Measurements from ENCODE around the gene PSPH. TPM values are rescaled to one million over a fixed set of nuclear protein-coding genes. Genes with fewer than 3 reads are reported as not detected.

Gene PSPH
- polyA plus RNA-seq, 3 donors from 2014 or later: 3.2 to 6.8 (median 5.1) TPM

- H3K27ac Mint-ChIP-seq: peak overlapping the region in 2 of 6 donors; percentile 35 to 55
- peaks cover 0 to 9% (median 3%) of the 10 kb centered on the region in 3 donors for H3K36me3 Mint-ChIP-seq
- peaks cover 2 to 8% (median 6%) of the 10 kb centered on the region in 3 donors for H3K27me3 Mint-ChIP-seq (ENCODE audit: low read depth in 3 of 3)
- H3K9me3 Mint-ChIP-seq: no peaks in the 10 kb centered on the region
- peak overlapping the region in 1 of 5 donors; percentile 19 for H3K4me3 Mint-ChIP-seq
- DNase-seq: no peak
- H3K4me1 Mint-ChIP-seq: peaks cover 46 to 66% of the 10 kb centered on the region in 2 donors
Observed at GRCh38 chr7:55966851-55967250, 84.4 kb downstream of the PSPH start.

- H3K4me1 Mint-ChIP-seq: peaks cover 42 to 57% of the 10 kb centered on the region in 2 donors
- peak overlapping the region in 4 of 5 donors; percentile 51 to 87 (median 82) for H3K4me3 Mint-ChIP-seq
- no peaks in the 10 kb centered on the region for H3K9me3 Mint-ChIP-seq
- no peak for DNase-seq
- H3K27me3 Mint-ChIP-seq (ENCODE audit: low read depth in 3 of 3): peaks cover 2 to 8% (median 6%) of the 10 kb centered on the region in 3 donors
- H3K27ac Mint-ChIP-seq: peak overlapping the region in 5 of 6 donors; percentile 35 to 92 (median 68)
- peaks cover 0 to 6% (median 3%) of the 10 kb centered on the region in 3 donors for H3K36me3 Mint-ChIP-seq
Observed at GRCh38 chr7:55965805-55966421, 85.3 kb downstream of the PSPH start.

- Mint-ChIP-seq H3K27ac (peak overlapping the region; percentile 79 to 92 (median 88)), H3K9me3 (no peaks in the 10 kb centered on the region), H3K4me1 (peaks cover 36 to 49% of the 10 kb centered on the region in 2 donors), H3K36me3 (peaks cover 0 to 6% (median 0%) of the 10 kb centered on the region in 3 donors), H3K27me3 (ENCODE audit: low read depth in 3 of 3) (peaks cover 2 to 8% (median 3%) of the 10 kb centered on the region in 3 donors), H3K4me3 (peak overlapping the region; percentile 76 to 87 (median 85))
- no peak for DNase-seq
Observed at GRCh38 chr7:55965100-55965470, 86.2 kb downstream of the PSPH start.

- peaks cover 0 to 5% (median 0%) of the 10 kb centered on the region in 3 donors for H3K36me3 Mint-ChIP-seq
- peaks cover 32 to 43% of the 10 kb centered on the region in 2 donors for H3K4me1 Mint-ChIP-seq
- peak within 1 kb of the TSS; percentile 79 to 92 (median 88) for H3K27ac Mint-ChIP-seq
- no peaks in the 10 kb centered on the region for H3K9me3 Mint-ChIP-seq
- peaks cover 2 to 8% (median 3%) of the 10 kb centered on the region in 3 donors for H3K27me3 Mint-ChIP-seq (ENCODE audit: low read depth in 3 of 3)
- H3K4me3 Mint-ChIP-seq: peak within 1 kb of the TSS; percentile 76 to 87 (median 85)
- DNase-seq: peak; percentile 67 to 72 (median 70)
Observed at GRCh38 chr7:55964261-55965099, 86.8 kb downstream of the PSPH start, which contains the start of gene NIPSNAP2. Gene NIPSNAP2 (plus strand): TSS chr7:55964585. CDS start chr7:55964610, 25 bp downstream.

- no peak for DNase-seq
- Mint-ChIP-seq H3K36me3 (no peaks in the 10 kb centered on the region), H3K4me1 (peaks cover 27 to 35% of the 10 kb centered on the region in 2 donors), H3K27ac (peak overlapping the region; percentile 39 to 86 (median 78)), H3K27me3 (ENCODE audit: low read depth in 3 of 3) (peaks cover 2 to 8% (median 3%) of the 10 kb centered on the region in 3 donors), H3K4me3 (peak overlapping the region; percentile 70 to 83 (median 76)), H3K9me3 (no peaks in the 10 kb centered on the region)
Observed at GRCh38 chr7:55963584-55964168, 87.6 kb downstream of the PSPH start.

- H3K36me3 Mint-ChIP-seq: peaks cover 0 to 7% (median 0%) of the 10 kb centered on the region in 3 donors
- no peak for DNase-seq
- no peaks in the 10 kb centered on the region for H3K9me3 Mint-ChIP-seq
- H3K4me3 Mint-ChIP-seq: peak overlapping the region in 2 of 5 donors; percentile 8 to 62
- no peak overlapping the region for H3K27ac Mint-ChIP-seq
- H3K27me3 Mint-ChIP-seq (ENCODE audit: low read depth in 3 of 3): peaks cover 3 to 8% (median 5%) of the 10 kb centered on the region in 3 donors
- H3K4me1 Mint-ChIP-seq: peaks cover 22 to 31% of the 10 kb centered on the region in 2 donors
Observed at GRCh38 chr7:55962014-55962413, 89.2 kb downstream of the PSPH start.

Other genes with a start within 250 kb of the PSPH start
- gene SEPTIN14, start 188.7 kb downstream of the PSPH start, polyA plus RNA-seq: not detected
- gene ZNF713, start 164.0 kb downstream of the PSPH start, polyA plus RNA-seq: 1 to 10 TPM in 2 of 3 donors, not detected in 1; 1.2 to 4.3 TPM
- 10 to 100 TPM; 13.8 to 20.2 (median 16.4) TPM for gene MRPS17, start 99.6 kb downstream of the PSPH start, polyA plus RNA-seq
- 10 to 100 TPM; 37.6 to 58.6 (median 54.1) TPM for gene NIPSNAP2, start 86.9 kb downstream of the PSPH start, polyA plus RNA-seq
- gene CCT6A, start 321 bp upstream of the PSPH start, polyA plus RNA-seq: 10 to 100 TPM; 64.6 to 91.0 (median 77.6) TPM
- gene SUMF2, start 12.8 kb upstream of the PSPH start, polyA plus RNA-seq: 100 to 1,000 TPM in 2 of 3 donors, 10 to 100 TPM in 1; 86.1 to 198 (median 188) TPM
- under 1 TPM in 2 of 3 donors, not detected in 1; 0.10 to 0.16 TPM for gene PHKG1, start 41.5 kb upstream of the PSPH start, polyA plus RNA-seq
- 100 to 1,000 TPM; 512 to 798 (median 585) TPM for gene CHCHD2, start 55.0 kb upstream of the PSPH start, polyA plus RNA-seq
- gene NUPR2, start 65.0 kb upstream of the PSPH start, polyA plus RNA-seq: not detected

All from immature natural killer cell (primary cell).